NK-92 (cell line): ENCODE data around the gene KRTAP5-6.

ENCODE experiments used
- DNase-seq: peaks from one replicate; lab custom pipeline; 2025; ENCODE audit not compliant: unreplicated experiment; lab: John Stamatoyannopoulos, UW

KRTAP5-6 gene

GRCh38 chr11:1696608-1697570 lies at the start of gene KRTAP5-6:
KRTAP5-6 (plus strand) TSS chr11:1697195; CDS start chr11:1697246, 51 bp downstream.
- no peak for DNase-seq

- no peak for DNase-seq
Observed at GRCh38 chr11:1647901-1648652, 48.9 kb upstream of the KRTAP5-6 start.

DNA sequence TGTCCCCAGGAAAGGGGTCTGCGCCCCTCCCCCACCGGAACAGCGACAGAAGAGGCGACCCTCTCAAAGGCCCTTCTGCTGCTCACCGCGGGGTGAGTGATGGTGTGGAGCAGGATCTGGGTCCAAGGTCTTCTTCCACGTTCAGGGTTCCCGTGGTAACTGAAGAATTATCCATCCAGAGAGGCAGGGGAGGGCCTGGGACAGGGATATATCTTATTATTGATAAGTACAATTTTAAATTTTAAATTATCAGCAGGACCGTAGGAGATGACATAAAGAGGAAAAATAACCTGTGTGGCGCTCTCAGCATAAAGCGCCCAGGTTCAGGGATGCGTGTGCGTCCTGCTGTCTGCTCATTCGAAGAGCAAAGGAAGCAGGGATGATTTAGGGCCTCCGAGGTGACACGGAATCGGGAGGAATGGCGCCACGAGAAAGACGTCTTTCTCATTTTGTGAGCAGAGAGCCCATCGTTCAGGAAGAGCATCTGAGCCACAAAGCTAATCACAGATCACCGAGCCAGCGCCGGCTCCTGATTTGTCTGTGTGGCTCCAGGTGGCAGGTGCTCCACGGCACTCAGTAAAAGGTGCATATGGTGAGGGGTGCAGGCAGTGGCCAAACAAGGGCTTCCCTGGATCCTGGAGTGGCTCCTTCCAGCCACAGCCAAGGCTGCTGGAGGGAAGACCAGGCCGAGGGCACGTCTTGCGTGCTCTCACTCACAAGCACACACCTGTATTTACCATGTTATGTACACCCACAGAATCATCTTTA lies 48.2 kb upstream of the KRTAP5-6 start:
- DNase-seq: no peak

GRCh38 chr11:1650034-1650917 lies 46.7 kb upstream of the KRTAP5-6 start:
- DNase-seq: no peak

DNA sequence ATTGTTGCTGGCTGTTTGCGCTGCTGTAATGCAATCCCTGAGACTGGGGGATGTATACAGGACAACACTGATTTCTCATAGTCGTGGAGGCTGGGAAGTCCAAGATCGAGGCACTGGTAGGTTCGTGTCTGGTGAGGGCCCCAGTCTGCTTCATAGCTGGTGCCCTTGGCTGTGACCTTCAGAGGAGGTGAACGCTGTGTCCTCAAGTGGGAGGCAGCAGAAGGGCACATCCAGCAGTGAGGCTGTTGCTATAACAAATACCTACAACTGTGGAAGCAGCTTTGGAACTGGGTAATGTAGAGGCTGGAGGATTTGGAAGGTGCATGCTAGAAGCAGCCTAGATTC lies 46.1 kb upstream of the KRTAP5-6 start:
- DNase-seq: no peak

DNA sequence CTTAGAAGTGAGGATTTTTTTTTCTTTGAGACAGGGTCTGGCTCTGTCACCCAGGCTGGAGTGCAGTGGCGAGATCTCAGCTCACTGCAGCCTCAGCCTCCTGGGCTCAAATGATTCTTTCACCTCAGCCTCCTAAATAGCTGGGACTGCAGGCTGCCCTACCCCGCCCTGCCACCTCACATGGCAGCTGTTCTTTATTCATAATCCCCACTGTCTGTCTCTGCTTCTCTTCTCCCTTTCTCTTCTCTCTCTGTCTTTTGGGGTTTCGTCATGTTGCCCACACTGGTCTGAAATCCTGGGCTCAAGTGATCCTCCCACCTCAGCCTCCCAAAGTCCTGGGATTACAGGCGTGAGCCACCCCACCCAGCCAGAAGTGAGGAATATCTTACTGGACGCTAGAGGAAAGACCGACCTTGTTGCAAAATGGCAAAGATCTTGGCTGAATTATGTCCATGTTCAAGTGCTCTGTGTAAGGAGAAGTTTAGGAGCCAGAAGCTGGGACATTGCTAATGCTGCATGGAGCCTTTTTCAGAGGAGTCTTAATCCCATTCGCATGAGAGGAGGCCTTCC lies 45.5 kb upstream of the KRTAP5-6 start:
- DNase-seq: no peak

DNA sequence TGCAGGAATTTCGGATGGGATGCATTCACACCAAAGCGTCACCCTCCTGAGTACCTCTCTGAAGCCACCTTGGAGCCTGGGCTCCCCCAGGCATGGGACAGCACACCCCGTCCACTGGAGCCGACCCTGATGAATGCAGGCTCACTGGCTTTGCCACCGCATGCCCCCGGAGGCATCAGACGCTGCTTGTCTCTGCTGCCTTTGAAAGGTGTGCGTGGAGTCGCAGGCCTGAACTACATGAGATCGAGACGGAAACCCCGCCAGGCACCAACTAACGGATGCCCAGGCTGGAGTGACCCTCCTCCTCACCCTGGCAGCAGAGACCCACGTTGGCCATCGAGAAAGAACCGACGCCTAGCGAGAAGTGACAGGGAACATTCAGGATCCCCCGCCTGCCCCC lies 45.0 kb upstream of the KRTAP5-6 start:
- no peak for DNase-seq

- no peak for DNase-seq
Observed at GRCh38 chr11:1652442-1652770, 44.6 kb upstream of the KRTAP5-6 start.

- DNase-seq: no peak
Observed at GRCh38 chr11:1652771-1653540, 44.0 kb upstream of the KRTAP5-6 start.

- no peak for DNase-seq
Observed at GRCh38 chr11:1653541-1654387, 43.2 kb upstream of the KRTAP5-6 start.

DNA sequence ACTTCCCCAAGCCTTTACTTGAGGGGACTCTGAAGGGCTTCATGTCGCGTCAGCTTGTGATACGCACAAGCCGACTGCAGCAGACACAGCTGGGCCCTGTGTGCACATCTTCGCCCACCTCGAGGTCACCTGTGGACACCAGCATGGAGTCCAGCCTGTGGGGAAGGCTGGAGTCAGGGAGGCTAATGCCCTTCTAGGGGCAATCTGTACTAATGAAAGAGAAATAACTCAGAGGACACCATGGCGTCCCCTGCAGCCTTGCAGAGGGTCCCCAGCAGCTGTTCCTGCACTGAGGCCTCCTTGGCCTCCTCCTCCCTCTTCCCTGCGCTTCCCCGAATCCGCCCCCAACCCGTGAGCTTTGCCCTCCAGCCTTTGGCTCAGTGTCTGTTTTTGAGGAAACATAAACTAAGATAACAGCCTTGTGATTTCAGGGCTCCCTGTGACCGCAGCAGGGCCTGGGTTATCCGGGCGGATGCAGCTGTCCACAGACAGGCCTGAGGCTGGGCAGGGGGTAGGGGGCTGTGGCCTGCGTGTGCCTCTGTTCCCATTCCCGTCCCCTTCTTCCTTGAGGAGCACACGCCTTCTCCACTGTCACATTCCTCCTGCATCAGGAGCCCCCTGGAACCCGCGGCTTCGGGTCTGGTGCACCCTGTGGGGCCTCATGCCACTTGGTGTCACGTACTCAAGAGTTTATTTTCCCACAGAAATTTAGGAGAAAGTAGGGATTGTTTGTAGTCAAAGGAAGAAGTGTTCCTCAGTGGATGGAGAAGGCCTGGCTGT lies 42.4 kb upstream of the KRTAP5-6 start:
- no peak for DNase-seq

GRCh38 chr11:1655168-1656060 lies 41.6 kb upstream of the KRTAP5-6 start:
- no peak for DNase-seq

- no peak for DNase-seq
Observed at GRCh38 chr11:1656061-1656441, 40.9 kb upstream of the KRTAP5-6 start.

- DNase-seq: no peak
Observed at GRCh38 chr11:1656670-1657069, 40.3 kb upstream of the KRTAP5-6 start.

- DNase-seq: no peak
Observed at GRCh38 chr11:1659506-1659905, 37.5 kb upstream of the KRTAP5-6 start.

DNA sequence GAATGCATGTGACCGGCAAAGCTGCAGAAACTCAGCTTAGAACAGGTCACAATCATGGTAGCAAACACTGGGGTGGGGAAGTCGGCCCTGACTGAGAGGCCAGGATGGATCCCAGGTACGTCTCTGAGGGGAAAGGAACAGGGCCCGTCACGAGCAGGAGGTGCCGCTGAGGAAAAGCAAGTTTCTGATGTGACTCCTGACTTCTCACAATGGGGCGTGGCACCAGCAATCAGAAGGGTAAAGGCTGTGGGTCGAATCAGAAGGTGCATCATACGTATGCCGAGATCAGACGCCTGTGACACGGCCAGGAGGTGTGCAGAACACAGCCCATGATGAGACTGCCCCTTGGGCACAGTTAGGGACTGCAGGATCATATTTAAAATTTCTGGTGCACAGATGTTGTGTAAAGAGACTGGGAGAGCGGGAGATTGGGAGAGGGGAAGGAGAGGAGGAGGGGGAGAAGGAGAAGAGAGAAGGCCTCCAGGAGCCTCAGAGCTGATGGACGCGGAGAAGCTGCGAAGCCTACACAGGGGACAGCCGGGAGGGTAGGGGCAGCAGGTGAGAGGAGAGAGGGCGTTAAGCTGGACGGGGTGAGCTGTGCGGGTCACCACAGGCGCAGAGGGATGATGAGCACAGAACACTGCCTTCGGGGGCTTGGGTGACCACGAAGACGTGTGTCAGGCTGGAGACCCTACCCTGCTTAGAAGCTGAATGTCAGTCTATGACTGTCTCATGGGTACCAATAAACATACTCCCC lies 36.7 kb upstream of the KRTAP5-6 start:
- no peak for DNase-seq
